HG03095 (cell line): ENCODE data around the gene NT5DC1.

Source experiments
- ATAC-seq: cut with Tn5 transposase; IDR thresholded peaks from one replicate; pipeline ENCODE4 v1.9.1; 2021; ENCODE audit warnings: moderate library complexity; ENCODE audit not compliant: unreplicated experiment

Gene NT5DC1

GRCh38 chr6:116100419-116101301 lies at the start of gene NT5DC1:
Gene NT5DC1, plus strand, starts transcription at chr6:116100853. Its CDS starts 78 bp downstream, at chr6:116100931.
- ATAC-seq = peak; percentile 88

- ATAC-seq = no peak
Measured at GRCh38 chr6:116051244-116051643, 49.4 kb upstream of the NT5DC1 start.

- ATAC-seq = no peak
Measured at GRCh38 chr6:116055513-116055912, 45.1 kb upstream of the NT5DC1 start.

GRCh38 chr6:116057766-116058165 lies 42.9 kb upstream of the NT5DC1 start:
- no peak for ATAC-seq

- peak; percentile 74 for ATAC-seq
Measured at GRCh38 chr6:116059713-116060571, 40.7 kb upstream of the NT5DC1 start.

- peak; percentile 42 for ATAC-seq
Measured at GRCh38 chr6:116060572-116061283, 39.9 kb upstream of the NT5DC1 start, which contains the start of gene FRK. Gene FRK, minus strand, starts transcription at chr6:116060891. Its CDS starts 580 bp downstream, at chr6:116060311.

- ATAC-seq = no peak
Measured at GRCh38 chr6:116062496-116062895, 38.2 kb upstream of the NT5DC1 start.

- ATAC-seq = no peak
Measured at GRCh38 chr6:116064666-116065065, 36.0 kb upstream of the NT5DC1 start.

- ATAC-seq = no peak
Measured at GRCh38 chr6:116066789-116067188, 33.9 kb upstream of the NT5DC1 start.

GRCh38 chr6:116070101-116070500 lies 30.6 kb upstream of the NT5DC1 start:
- no peak for ATAC-seq

- no peak for ATAC-seq
Measured at GRCh38 chr6:116070616-116071389, 29.9 kb upstream of the NT5DC1 start.

- ATAC-seq = no peak
Measured at GRCh38 chr6:116072368-116072767, 28.3 kb upstream of the NT5DC1 start.

- ATAC-seq = no peak
Measured at GRCh38 chr6:116073765-116074440, 26.8 kb upstream of the NT5DC1 start.

GRCh38 chr6:116074732-116075390 lies 25.8 kb upstream of the NT5DC1 start:
- no peak for ATAC-seq

GRCh38 chr6:116078522-116078921 lies 22.1 kb upstream of the NT5DC1 start:
- ATAC-seq = no peak

- ATAC-seq = no peak
Measured at GRCh38 chr6:116078945-116079344, 21.7 kb upstream of the NT5DC1 start.

GRCh38 chr6:116083052-116083451 lies 17.6 kb upstream of the NT5DC1 start:
- no peak for ATAC-seq

- ATAC-seq = no peak
Measured at GRCh38 chr6:116084284-116084683, 16.4 kb upstream of the NT5DC1 start.

- peak; percentile 95 for ATAC-seq
Measured at GRCh38 chr6:116087437-116088027, 13.1 kb upstream of the NT5DC1 start.
